Measurements from ENCODE around the gene ACTA1.

Gene ACTA1

GRCh38 chr1:229383188-229383587 lies 50.7 kb downstream of the ACTA1 start:
- TF ChIP-seq REST (IDR thresholded peaks at IDR 0.05; ENCODE audit: low read depth) (no peak), CEBPB (IDR thresholded peaks at IDR 0.05) (no peak), USF1 (IDR thresholded peaks at IDR 0.05) (no peak)

All from Ishikawa (cell line).